ENCODE data around the gene MAPKAP1.

GRCh38 chr9:125483697-125484096 lies 223.3 kb downstream of the MAPKAP1 start:
- TF ChIP-seq, protein P1, sequence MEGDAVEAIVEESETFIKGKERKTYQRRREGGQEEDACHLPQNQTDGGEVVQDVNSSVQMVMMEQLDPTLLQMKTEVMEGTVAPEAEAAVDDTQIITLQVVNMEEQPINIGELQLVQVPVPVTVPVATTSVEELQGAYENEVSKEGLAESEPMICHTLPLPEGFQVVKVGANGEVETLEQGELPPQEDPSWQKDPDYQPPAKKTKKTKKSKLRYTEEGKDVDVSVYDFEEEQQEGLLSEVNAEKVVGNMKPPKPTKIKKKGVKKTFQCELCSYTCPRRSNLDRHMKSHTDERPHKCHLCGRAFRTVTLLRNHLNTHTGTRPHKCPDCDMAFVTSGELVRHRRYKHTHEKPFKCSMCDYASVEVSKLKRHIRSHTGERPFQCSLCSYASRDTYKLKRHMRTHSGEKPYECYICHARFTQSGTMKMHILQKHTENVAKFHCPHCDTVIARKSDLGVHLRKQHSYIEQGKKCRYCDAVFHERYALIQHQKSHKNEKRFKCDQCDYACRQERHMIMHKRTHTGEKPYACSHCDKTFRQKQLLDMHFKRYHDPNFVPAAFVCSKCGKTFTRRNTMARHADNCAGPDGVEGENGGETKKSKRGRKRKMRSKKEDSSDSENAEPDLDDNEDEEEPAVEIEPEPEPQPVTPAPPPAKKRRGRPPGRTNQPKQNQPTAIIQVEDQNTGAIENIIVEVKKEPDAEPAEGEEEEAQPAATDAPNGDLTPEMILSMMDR (IDR thresholded peaks at IDR 0.05) = no peak
- no peak for TF ChIP-seq POLR2A (IDR thresholded peaks at IDR 0.05)
